ENCODE results near the gene CMC1.

The CMC1 gene

DNA sequence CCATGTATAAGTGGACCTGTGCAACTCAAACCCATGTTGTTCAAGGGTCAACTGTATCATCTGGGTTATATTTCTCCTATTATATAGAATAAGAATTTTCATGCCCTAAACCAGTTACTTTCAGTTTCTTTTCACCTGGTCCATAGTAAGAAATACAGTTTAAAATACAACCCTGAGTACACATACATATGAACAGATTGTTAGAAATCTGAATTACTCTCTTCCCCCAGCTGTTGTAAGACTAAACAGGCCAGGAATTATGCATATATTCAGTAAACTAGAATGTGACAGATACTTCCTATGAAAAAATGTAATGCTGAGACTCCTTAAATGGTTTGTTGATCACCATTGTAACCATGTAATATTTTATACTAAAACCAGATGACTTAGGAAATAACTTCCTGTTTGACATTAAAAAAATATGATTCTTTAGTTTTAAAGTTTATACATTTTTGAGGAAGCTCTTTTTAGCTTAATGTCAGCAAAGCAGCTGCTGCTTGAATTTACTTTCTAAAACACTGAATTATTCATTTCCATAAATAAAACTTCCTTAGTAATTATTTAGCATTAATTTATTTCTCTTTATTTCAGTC lies 54.6 kb downstream of the CMC1 start:
- in situ Hi-C loops (cut with MboI; ENCODE audit: low sequenced_read_pairs): no loop called here

DNA sequence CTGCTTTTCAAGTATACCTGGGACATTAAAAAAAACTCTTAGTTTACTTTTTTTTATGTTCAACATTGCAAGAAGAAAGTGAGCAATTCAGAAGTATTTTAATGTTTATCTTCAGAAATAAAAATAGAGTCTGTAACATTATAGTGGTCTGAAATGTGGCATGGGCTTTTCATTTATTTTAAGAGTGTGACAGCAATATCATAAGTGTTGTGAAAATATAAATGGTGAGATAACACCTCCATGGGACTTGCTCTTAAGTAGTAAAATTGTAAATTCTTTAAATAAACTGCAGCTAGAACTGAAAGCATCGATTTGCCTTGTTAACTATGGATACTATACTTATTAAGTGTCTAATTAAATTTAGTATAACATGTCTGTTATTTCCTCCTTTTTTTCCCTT lies 58.3 kb downstream of the CMC1 start:
- in situ Hi-C loops (cut with MboI; ENCODE audit: low sequenced_read_pairs): no loop called here

DNA sequence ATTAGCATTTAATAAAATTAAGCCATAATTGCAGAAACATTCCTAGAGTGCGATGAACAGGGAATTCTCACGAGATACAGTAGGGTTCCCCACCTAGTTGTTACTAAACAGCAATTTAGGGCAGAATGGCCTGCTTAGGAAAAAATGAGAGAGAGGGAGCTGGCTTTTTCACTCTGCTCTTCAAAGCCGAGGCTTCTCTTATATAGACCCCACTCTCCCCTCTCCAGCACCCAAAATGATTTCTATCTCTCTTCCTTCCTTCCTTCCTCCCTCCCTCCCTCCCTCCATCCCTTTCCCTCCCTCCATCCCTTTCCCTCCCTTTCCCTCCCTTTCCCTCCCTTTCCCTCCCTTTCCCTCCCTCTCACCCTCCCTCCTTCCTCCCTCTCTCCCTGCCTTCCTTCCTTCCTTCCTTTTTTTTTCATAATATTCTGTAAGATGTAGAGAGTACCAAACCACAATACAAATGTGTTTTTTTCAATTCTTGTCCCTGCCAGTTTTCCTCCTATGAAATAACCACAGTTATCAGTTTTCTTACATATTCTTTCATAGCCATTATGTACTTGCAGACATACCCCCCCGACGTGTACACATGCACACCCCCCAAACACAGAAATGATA lies 59.0 kb downstream of the CMC1 start:
- in situ Hi-C loops (cut with MboI; ENCODE audit: low sequenced_read_pairs): no loop called here

DNA sequence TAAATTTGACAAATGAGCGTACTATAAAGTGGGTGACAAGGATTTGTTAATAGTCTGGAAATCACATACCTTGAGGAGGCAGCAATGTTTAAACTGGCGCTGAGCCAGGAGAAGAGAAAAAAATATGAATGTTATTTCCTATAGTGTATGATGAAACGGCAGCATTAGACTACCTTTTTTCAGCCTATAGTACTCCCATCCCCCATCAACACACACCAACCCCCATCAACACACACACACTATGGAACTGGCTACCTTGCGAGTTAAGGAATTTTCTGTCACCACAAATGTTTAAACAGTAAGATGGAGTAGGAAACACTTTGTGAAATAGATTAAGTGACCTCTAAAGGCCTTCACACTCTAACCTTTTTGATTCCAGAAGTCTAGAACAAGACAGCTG lies 60.3 kb downstream of the CMC1 start:
- in situ Hi-C loops (cut with MboI; ENCODE audit: low sequenced_read_pairs): no loop called here

DNA sequence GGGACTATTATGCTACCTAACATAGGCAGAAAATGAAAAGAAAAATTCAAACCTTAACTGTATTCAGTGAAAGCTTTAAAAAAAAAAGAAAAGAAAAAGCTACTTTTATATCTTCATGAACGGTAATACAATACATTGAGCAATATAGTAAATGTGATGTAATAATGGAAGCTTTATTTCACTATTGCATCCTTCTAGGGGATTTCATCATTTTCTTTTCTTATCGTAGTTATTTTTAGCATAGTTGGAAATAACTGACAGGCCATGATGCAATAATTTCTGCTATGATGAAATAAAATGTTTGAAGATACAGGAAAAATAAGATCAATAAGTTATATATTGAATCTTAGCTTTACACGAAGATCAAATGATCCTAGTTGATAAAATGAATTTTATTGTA lies 66.8 kb downstream of the CMC1 start:
- in situ Hi-C loops (cut with MboI; ENCODE audit: low sequenced_read_pairs): no loop called here

DNA sequence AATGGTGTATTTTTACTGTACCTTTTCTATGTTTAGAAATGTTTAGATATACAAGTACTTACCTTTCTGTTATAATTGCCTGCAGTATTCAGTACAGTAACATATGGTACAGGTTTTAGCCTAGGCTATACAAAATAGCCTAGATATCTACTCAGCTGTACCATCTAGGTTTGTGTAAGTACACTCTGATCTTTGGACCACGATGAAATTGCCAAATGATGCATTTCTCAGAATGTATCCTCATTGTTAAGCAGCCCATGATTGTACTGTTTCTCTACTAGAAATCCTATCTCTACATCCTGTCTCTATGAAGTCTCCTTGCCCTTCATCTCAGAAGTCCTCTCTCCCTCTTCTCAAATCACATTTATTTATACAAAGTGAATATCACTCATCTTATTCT lies 74.3 kb downstream of the CMC1 start:
- in situ Hi-C loops (cut with MboI; ENCODE audit: low sequenced_read_pairs): no loop called here

DNA sequence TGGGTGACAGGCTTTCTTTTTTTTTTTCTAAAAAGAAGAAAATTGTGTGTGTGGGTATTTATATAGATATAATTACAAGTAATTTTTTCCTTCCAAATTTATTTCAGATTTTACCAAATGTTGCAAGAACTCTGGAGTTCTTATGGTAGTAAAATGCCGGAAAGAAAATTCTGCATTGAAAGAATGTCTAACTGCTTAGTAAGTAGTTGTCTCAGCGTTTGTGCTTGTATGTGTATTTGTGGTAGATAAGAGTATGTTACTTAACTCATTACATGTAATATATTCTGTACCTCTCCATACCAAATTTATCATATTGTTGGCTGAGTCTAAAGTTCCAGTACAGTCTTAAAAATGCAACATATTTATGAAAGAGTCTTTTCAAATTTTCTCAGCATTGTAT lies 74.8 kb downstream of the CMC1 start:
- in situ Hi-C loops (cut with MboI; ENCODE audit: low sequenced_read_pairs): no loop called here

DNA sequence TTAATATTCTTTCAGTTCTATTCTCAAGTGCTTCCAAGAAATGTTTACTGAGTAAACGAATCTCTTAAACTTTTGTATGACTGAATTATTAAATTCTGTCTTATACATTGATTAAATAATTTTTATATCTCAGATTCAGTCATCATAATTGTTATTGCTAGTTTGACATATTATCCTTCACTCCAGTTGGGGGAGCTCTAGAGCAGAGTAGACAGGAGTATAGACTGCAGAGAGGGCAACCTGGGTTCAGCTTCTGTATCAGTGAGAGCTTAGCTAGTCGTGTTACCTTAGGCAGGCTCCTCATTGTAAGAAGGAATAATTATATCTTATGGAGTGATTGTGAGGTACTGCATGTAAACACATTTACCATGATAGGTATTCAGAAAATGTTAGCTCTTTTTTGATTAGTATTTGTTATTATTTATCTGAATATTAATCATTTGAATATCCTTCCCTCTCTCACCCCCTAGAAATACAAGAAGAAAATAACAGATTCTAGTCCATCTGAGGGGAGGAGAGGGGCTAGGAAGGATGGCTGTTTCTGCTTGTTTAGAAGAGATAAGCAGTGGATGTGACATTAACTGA lies 76.1 kb downstream of the CMC1 start:
- in situ Hi-C loops (cut with MboI; ENCODE audit: low sequenced_read_pairs): no loop called here

DNA sequence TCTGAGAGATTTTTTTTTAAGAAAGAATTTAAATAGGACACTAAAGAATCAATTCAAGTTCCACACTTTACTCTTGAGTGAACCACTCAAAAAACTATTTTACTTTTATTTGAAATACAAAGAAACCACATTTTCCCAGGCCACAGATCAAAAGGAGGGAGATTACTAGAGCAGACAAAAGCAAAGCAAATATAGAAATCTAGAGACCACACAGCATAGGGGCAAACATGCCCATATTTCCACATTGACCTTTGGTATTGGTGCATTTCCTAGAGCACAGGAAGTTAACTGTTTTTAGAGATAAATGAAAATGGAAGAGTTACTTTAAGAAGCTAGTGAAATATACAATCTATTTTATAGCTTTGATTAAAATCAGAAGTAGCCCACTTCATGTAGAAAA lies 79.6 kb downstream of the CMC1 start:
- in situ Hi-C loops (cut with MboI; ENCODE audit: low sequenced_read_pairs): no loop called here

DNA sequence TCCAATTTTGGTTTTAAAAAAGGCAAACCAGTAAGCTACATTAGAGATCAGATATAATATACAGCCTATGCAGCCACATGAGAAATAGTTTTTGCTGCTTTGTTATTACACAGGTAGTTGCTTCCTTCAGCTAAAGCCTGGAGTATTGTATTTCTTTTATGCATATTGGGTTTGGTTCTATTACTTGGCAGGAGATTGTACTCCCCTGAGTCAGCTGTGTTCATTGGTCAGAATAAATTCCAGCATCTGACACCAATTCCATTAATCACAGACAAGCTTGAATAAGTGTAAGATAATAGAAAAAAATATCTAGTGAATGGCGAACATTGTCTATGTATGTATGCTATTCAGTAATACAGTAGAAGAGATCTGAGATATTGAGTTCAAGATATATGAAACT lies 81.0 kb downstream of the CMC1 start:
- in situ Hi-C loops (cut with MboI; ENCODE audit: low sequenced_read_pairs): no loop called here

DNA sequence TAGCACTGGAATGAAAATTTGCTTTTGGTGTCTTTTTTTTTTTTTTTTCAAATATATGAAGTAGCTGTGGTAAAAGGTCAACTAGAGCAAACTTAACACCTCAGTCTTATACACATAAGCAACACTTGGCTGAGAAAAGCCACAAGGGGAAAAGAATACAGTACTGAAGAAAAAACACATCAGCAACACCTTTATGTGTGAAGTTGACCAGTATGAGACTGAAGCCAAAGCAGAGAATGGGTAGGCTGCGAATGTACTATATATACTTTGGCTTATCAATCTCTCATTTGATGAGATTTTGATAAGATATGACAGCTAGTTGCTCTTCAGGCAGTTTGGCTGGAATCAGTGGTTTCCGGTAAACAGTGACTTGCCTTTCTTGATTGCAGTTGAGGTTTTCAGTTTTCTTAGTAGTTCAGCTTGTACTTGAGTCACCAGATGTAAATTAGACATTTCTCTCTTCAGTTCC lies 85.1 kb downstream of the CMC1 start:
- in situ Hi-C loops (cut with MboI; ENCODE audit: low sequenced_read_pairs): no loop called here

DNA sequence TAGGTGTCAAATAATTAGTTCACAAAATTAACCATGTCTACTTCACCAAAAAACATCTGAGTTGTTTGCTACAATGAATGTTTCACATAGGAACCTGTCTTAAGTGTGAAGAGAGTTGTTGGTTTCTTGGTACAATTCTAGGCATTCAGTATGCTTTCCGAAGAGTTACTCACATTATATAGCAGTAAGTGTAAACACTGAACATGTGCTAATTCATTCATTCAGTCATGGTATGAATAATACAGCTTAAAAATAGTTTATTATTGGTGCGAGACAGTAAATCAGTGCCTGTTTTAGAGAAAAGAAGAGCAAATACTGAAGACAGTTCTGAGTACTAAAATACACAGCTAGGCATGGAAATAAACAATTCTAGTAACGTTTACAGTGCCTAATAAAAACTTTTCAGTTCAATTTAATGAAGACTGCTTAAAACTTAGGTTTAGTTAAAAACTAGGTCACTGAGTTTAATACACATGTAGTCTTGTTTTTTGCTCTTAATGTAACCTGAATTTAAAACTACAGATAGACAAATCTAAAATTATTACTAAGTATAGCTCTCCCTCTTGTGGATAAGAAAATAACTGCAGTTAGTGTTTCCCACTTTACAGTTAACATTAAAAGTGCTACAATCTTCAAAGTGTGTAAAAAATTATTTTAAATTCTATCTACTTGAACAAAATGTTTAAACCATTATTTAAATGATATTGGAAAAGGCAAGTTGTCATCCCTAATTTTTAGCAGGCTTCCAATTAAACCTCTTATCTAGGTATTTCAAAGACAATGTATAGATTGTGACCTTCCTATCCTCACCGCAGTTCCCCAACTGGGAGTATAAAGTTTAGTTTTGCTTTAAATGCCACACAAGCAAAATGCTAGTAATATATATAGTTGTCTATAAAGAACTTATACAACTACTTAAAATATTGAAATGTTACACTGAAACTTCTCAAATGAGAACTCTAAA lies 87.1 kb downstream of the CMC1 start:
- in situ Hi-C loops (cut with MboI; ENCODE audit: low sequenced_read_pairs): no loop called here

DNA sequence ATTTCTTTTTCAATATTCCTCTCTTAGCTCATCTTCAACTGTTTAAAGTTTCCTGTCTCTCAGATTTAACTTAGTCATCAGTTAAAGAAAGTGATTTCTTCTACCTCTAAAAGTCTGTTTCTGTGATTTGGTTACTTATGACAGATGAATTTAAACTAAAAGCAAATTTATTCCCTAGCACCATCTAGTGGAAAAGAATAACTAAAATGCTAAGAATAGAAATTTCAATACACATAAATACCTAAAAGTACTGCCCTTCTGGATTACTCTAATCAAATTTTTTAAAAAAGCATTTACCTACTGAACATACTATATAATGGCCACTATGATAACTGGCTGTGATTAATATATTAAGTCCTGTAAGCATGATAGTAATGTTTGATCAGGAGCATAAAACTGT lies 93.1 kb downstream of the CMC1 start:
- in situ Hi-C loops (cut with MboI; ENCODE audit: low sequenced_read_pairs): no loop called here

DNA sequence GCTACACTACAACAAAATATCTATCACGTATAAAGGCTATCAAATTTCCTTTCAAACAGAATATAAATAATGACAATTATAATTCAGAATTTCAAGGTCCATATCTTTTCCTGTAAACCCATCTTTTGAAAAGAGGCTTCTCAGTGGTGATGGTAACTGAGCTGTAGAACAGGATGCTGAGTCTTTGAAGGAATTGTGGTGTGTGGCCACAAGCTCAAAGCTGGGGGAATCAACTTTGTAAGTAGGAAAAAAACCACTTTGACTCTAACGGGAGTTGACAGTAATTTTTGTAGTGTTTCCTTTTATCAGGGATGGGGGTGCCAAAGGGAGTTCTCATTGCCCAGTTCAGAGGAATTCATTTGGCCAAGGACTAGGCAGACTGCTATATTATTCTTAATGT lies 93.8 kb downstream of the CMC1 start:
- in situ Hi-C loops (cut with MboI; ENCODE audit: low sequenced_read_pairs): no loop called here

DNA sequence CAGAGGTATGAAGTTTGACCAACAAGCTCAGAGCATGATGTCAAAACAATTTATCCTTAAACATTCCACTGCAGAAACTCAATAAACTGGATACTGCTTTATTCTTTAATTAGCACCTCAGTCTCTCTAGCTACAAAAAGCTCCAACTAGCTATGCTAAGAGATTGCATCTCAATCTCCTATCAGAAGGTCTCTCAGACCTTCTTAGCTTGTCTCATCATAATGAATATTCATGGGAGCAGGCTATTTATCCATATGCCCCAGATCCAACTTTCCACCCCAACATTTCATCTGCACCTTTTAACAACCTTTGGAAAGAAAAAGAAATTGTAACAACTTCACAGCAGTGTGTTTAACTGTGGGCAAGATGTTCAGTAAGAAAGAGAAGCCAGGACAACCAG lies 95.8 kb downstream of the CMC1 start:
- in situ Hi-C loops (cut with MboI; ENCODE audit: low sequenced_read_pairs): no loop called here

DNA sequence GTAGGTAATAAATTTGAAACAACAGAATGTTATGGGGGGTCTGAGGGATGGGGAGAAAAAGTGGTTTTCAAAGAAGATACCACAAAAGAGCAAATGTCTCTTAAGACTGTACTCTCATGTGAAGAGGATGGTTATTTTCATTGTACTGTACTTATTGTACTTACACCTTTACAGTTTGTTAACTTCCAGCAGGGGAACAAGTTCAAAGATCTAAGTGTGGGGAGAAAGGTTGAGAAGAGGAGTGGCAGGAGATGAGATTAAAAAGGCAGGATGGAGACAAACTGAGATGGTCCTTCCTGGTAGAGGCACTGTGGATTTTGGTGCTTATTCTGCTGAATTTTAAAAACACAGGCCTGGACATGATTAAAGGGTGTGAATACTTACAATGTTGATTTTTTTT lies 101.7 kb downstream of the CMC1 start:
- in situ Hi-C loops (cut with MboI; ENCODE audit: low sequenced_read_pairs): no loop called here

DNA sequence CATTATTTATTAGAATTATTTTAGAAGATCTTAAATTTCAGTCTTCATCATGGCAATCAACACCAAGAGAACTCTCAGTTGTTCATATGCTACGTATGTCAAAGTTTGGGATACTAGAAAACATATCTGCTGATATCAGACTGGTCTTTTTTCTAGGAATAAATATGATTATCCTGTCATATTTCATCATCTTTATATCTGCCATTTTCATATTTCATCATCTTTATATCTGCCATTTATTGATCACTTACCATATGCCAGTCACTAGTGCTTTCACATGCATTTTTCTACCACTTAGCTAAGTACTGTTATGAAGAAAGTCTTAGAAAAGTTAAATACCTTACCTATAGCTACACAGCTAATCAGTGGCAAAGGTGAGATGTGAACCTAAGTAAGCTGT lies 104.3 kb downstream of the CMC1 start:
- in situ Hi-C loops (cut with MboI; ENCODE audit: low sequenced_read_pairs): no loop called here

DNA sequence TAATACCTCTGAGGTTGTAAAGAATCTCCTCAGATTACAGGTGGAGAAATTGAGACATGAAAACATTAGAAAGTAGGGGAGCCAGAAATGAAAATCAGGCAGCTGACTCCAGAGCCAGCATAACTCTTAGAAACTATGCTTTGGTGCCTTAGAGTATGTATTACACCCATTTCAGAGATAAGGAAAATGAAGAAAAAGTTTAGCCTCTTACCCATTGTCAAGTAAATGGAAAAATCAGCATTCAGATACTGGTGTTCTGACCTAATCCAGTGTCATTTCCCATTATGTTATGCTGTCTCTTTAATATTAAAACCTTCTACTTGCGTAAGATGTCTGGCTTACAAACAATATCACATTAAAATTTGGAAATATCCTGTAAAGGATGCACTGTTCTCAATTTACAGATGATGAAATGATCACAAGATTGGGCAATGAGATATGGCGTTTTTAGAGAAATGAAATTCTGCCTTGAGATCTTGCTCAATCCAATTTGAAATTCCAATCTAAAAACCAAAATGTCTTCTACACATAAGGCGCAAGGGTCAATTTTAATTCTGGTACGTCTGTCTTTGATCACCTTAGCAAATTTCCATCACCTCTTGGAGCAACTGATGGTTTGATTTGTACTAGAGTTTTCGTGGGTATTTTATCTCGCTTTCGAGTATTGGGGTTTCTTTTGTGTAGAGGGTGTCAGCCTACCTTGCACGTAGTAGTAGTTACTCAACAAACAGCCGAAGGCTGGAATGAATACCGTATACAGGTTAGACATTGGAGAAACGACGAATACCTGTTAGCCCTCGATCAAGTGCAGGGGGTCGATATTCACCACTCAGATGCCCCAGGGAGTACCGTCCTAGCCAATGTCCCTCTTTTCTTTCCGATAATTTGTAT lies 106.2 kb downstream of the CMC1 start:
- in situ Hi-C loops (cut with MboI; ENCODE audit: low sequenced_read_pairs): no loop called here

DNA sequence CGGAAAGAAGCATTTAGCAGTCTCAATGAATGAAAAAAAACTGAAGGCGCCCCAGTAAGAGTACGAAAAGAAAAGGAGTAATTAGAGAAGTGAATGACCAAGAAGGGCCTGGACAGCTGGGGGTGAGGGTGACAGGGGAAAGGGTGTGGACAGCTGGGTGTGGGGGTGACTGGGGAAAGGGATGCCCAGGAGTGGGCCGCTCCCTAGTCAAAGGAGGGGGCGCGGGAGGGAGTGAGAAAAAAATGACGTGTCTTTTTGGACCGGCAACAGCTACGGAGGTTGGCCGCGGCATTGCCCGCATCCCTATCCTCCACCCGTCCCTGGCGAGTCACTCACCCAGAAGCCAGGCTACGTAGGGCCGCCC lies 106.8 kb downstream of the CMC1 start:
- in situ Hi-C loops (cut with MboI; ENCODE audit: low sequenced_read_pairs): no loop called here

DNA sequence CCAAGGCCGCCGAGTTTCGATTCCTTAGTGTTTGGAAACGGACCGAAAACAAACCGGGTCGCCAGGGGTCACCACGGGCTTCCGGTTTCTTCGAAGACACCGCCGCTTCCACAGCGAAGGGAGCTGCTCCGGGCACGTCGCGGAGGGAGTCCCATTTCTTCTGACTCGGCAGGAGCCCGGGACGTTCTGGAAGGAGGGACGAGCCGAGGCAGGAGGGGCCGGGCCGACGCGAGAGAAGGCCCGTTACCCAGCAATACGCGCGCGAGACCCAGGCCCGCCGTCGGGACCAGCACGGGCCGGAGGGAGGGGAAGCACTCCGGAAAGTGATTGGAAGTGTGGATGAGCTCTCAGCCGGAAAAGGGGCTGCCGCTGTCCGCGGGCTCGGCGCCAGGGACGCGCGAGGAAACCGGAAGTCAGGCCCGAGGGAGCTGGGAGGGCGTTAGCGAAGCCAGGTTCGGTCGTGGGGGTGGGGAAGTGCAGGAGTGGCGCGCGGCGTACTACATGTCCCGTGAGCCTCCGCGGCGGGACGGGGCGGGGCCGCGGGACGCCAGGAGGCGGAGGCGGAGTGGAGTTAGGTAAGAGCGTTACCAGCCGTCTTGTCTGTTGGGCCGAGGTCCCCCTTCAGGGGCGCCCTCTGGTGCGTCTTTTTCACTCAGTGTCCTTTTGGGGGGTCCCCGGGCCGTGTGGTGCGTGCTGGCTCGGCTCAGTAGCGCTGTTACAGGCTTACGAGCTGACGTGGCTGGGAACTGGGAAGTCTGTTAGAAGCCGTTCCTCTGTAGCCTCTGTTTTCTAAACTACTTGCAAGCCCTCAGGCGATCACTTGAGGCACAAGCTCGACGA lies 107.4 kb downstream of the CMC1 start, which contains the start of the genes AZI2 and ZCWPW2:
Gene AZI2, minus strand, starts transcription at position 196 of the 840 bp plus-strand sequence. CDS start 8,207 bp downstream, outside the sequence.
Gene ZCWPW2, plus strand, starts transcription at position 93 of the 840 bp plus-strand sequence. CDS start 64,348 bp downstream, outside the sequence.
- in situ Hi-C loops (cut with MboI; ENCODE audit: low sequenced_read_pairs): no loop called here

Measured in HL-60/S4 treated with retinoic acid at 250 ng/mL for 4 days and 3 days (cell line).